Measurements from ENCODE around the gene VWA8.
"Not testable (repeated sequence)": the region's sequence is repeated elsewhere in the genome, so short reads cannot be mapped to it uniquely, and the experiment has no call there.

The VWA8 gene

GRCh38 chr13:41954226-41954625 lies 6.7 kb downstream of the VWA8 start:
- no peaks in the 10 kb centered on the region for H3K36me3 ChIP-seq
- H3K9me3 ChIP-seq (ENCODE audit: severe bottlenecking): no peaks in the 10 kb centered on the region
- no peak overlapping the region for H3K4me3 ChIP-seq (ENCODE audit: low read depth, low read length)
- no peak for DNase-seq
- no peak for TF ChIP-seq CTCF (IDR thresholded peaks at IDR 0.05; ENCODE audit: low read depth, low read length)
- no peak overlapping the region for H3K27ac ChIP-seq
- H3K27me3 ChIP-seq (ENCODE audit: insufficient read depth, low read depth, severe bottlenecking): no peaks in the 10 kb centered on the region

DNA sequence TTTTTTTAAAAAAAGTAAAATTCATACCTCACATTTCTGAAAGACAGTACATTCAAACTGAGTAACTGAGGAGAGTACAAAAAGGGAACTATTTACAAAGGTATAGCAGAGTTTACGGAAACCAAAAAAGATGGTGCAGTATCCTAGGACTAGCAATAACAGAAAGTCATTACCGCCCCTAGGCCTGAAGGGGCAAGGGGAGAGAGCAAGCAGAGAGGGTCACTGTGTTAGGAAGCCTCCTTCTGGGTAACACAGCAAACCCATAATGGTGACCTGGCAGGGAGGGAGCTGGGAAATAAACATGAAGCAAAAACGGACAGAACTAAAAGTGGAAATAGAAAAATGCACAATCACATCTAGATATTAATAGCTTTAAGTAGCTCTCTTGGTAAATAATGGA lies 8.2 kb downstream of the VWA8 start:
- TF ChIP-seq CTCF (IDR thresholded peaks at IDR 0.05; ENCODE audit: low read depth, low read length): no peak
- no peak overlapping the region for H3K4me3 ChIP-seq (ENCODE audit: low read depth, low read length)
- no peaks in the 10 kb centered on the region for H3K9me3 ChIP-seq (ENCODE audit: severe bottlenecking)
- H3K27me3 ChIP-seq (ENCODE audit: insufficient read depth, low read depth, severe bottlenecking): no peaks in the 10 kb centered on the region
- no peak overlapping the region for H3K27ac ChIP-seq
- DNase-seq: no peak
- H3K36me3 ChIP-seq: no peaks in the 10 kb centered on the region

DNA sequence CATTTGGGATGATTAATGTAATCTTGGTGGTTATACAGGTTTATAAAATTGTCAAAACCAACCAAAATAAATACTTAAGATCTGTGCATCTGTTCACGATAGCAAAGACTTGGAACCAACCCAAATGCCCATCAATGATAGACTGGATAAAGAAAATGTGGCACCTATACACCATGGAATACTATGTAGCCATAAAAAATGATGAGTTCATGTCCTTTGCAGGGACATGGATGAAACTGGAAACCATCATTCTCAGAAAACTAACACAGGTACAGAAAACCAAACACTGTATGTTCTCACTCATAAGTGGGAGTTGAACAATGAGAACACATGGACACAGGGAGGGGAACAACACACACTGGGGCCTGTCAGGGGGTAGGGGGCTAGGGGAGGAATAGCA lies 11.8 kb downstream of the VWA8 start:
- not testable (repeated sequence) for H3K4me3 ChIP-seq (ENCODE audit: low read depth, low read length); H3K9me3 ChIP-seq (ENCODE audit: severe bottlenecking); H3K36me3 ChIP-seq; H3K27ac ChIP-seq; H3K27me3 ChIP-seq (ENCODE audit: insufficient read depth, low read depth, severe bottlenecking); DNase-seq

- H3K36me3 ChIP-seq: no peaks in the 10 kb centered on the region
- H3K27me3 ChIP-seq (ENCODE audit: insufficient read depth, low read depth, severe bottlenecking): no peaks in the 10 kb centered on the region
- TF ChIP-seq CTCF (IDR thresholded peaks at IDR 0.05; ENCODE audit: low read depth, low read length): no peak
- H3K9me3 ChIP-seq (ENCODE audit: severe bottlenecking): no peaks in the 10 kb centered on the region
- DNase-seq: no peak
- no peak overlapping the region for H3K27ac ChIP-seq
- H3K4me3 ChIP-seq (ENCODE audit: low read depth, low read length): no peak overlapping the region
Observed at GRCh38 chr13:41945926-41946325, 15.0 kb downstream of the VWA8 start.

DNA sequence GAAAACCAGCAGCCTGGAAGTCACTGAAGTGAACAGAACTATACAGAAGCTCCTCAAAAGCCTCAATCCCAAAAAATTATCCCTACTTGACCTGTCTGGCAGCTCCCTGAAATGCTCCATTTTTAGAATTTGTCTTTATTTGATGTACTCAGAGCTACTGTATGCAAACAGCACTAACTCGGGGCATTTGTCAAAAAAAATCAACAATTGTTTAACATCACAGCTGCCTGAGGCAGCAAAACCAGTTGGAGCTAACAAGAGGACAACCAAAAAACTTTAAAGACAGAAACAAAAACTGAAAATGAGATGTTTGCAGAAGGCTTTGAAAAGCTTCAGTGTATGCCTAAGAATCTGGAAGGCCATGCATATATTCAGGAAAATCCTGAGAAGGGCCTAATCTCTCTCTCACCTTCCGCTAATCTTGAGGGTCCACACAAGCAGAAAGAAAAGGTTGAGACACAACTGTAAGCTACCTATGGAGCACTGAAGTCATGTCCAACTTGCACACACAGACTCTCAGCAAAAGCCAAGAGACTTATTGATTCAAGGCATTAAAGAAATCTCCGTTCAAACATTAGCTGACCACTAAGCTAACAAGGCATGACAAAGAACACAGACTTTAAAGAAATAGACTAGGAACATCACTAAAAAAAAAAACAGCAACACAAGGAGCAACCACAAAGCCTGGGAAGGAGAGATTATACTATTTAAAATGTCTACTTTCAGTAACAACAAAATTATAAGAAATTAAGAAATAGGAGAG lies 16.1 kb downstream of the VWA8 start:
- Histone ChIP-seq H3K4me3 (ENCODE audit: low read depth, low read length) (no peak overlapping the region), H3K9me3 (ENCODE audit: severe bottlenecking) (no peaks in the 10 kb centered on the region), H3K27ac (no peak overlapping the region), H3K27me3 (ENCODE audit: insufficient read depth, low read depth, severe bottlenecking) (no peaks in the 10 kb centered on the region), H3K36me3 (no peaks in the 10 kb centered on the region)
- DNase-seq: no peak
- no peak for TF ChIP-seq CTCF (IDR thresholded peaks at IDR 0.05; ENCODE audit: low read depth, low read length)

DNA sequence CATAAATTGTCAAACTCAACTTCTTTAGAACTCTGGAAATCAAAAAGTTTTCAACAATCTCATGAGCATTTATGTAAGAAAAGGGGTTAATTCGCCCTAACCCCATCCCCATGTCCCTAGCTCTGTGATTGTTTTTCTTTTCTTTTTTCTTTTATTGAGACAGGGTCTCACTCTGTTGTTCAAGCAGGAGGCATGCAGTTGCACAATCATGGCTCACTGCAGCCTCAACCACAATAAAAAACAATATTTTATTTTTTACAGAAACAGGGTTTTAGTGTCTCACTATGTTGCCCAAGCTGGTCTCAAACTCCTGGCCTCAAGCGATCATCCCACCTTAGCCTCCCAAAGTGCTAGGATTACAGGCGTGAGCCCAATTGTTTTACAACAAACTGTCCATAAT lies 16.7 kb downstream of the VWA8 start:
- no peak for TF ChIP-seq CTCF (IDR thresholded peaks at IDR 0.05; ENCODE audit: low read depth, low read length)
- no peaks in the 10 kb centered on the region for H3K9me3 ChIP-seq (ENCODE audit: severe bottlenecking)
- H3K4me3 ChIP-seq (ENCODE audit: low read depth, low read length): no peak overlapping the region
- H3K27ac ChIP-seq: no peak overlapping the region
- no peaks in the 10 kb centered on the region for H3K27me3 ChIP-seq (ENCODE audit: insufficient read depth, low read depth, severe bottlenecking)
- no peak for DNase-seq
- H3K36me3 ChIP-seq: no peaks in the 10 kb centered on the region
